CD4-positive, alpha-beta T cell treated with Interleukin-21 for 1 hour (primary cell): ENCODE results near the gene ZNF335.
"Not testable (repeated sequence)": the region's sequence is repeated elsewhere in the genome, so short reads cannot be mapped to it uniquely, and the experiment has no call there.

ENCODE experiments used
- DNase-seq: peaks from one replicate; pipeline ENCODE4 v3.0.0-alpha.2; 2020

ZNF335 gene

GRCh38 chr20:45909336-45909808, 62.6 kb downstream of the ZNF335 start:
- no peak for DNase-seq

- DNase-seq, result no peak
These were observed 63.9 kb downstream of the ZNF335 start for GRCh38 chr20:45908084-45908483.

- DNase-seq, result no peak
These were observed 64.6 kb downstream of the ZNF335 start for GRCh38 chr20:45907219-45907948.

- no peak for DNase-seq
These were observed 66.4 kb downstream of the ZNF335 start for GRCh38 chr20:45905505-45906079.

- DNase-seq, result no peak
These were observed 67.2 kb downstream of the ZNF335 start for GRCh38 chr20:45904583-45905504.

- DNase-seq, result no peak
These were observed 69.8 kb downstream of the ZNF335 start for GRCh38 chr20:45902199-45902701.

GRCh38 chr20:45901332-45901731, 70.7 kb downstream of the ZNF335 start:
- not testable (repeated sequence) for DNase-seq

- DNase-seq, result no peak
These were observed 72.8 kb downstream of the ZNF335 start for GRCh38 chr20:45899046-45899835.
